OCI-LY7 (cell line): ENCODE data around the gene NAV2.

Experiments
- CTCF ChIP-seq: fragments of 200-600 bp; sonication (generic); conservative IDR thresholded peaks from 2 replicates; pipeline ENCODE4 v1.5.1; 2014; ENCODE audit warnings: mild to moderate bottlenecking, antibody characterized with exemption, low read length, moderate library complexity, mixed read lengths
- EZH2phosphoT487 ChIP-seq: fragments of 200-600 bp; sonication (generic); IDR thresholded peaks from 2 replicates; pipeline ENCODE4 v1.6.1; 2018; ENCODE audit warnings: low read depth, borderline replicate concordance, mild to moderate bottlenecking, mixed run types, antibody characterized with exemption, low read length, moderate library complexity, mixed read lengths

GRCh38 chr11:19963697-19964387 lies 251.2 kb downstream of the NAV2 start:
- TF ChIP-seq CTCF: no peak
- no peak for TF ChIP-seq EZH2phosphoT487
